Stimulated activated CD8-positive, alpha-beta memory T cell treated with anti-CD3 and anti-CD28 coated beads, Interleukin-7, amount 100 ng/mL, for 1 hour (primary cell): Measurements from ENCODE around the gene ZSCAN10.
A peak's percentile ranks its signal among the peaks of the same experiment; 100 is the strongest.

ENCODE experiments used
- DNase-seq, 2 donors: peaks; one replicate each; pipeline ENCODE4 v3.0.0-alpha.2; 2020; ENCODE audit warnings: low read depth in 2 of 2

Gene ZSCAN10

DNA sequence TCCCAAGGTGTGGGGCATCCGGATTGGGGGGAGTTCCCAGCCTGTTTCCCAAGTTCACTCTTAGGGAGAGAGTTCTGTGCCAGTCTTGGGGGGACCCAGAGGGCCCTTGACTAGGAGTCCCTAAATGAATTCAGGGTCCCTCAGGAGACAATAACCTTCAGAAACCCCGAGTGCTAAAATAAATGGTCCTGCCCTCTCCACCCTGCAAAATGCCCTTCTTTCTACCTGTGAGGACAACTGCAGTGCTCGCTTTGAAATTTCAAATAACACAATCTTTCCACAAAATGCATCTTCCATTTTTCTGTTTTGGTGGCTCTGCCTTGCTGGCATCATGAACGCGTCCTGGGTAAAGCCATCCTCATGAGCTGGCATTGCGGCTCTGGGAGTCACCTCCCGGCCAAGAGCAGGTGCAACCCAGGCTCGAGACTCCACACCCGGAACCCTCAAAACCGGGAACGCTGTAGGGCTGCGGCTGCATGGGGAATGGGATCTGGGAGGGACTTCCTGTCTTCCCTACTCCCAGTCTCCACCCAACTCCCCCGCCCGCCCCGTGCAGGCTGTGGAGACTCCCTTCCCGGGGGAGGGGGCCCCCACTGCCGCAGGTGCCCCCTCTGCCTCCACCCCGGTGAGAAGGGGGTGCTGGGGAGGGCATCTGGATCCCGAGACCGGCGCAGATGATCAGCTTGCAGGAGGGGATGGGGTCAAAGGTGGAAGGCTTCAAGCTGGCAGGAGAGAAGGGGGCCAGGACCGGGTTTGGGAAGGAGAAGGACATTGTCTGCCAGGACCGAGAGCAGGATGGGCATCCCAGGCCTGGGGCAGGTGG lies 13.2 kb upstream of the ZSCAN10 start, which contains the start of gene ZNF205:
TSS of gene ZNF205 (plus strand) at position 529 of the 823 bp plus-strand sequence. CDS start 845 bp downstream, outside the sequence.
- no peak for DNase-seq

DNA sequence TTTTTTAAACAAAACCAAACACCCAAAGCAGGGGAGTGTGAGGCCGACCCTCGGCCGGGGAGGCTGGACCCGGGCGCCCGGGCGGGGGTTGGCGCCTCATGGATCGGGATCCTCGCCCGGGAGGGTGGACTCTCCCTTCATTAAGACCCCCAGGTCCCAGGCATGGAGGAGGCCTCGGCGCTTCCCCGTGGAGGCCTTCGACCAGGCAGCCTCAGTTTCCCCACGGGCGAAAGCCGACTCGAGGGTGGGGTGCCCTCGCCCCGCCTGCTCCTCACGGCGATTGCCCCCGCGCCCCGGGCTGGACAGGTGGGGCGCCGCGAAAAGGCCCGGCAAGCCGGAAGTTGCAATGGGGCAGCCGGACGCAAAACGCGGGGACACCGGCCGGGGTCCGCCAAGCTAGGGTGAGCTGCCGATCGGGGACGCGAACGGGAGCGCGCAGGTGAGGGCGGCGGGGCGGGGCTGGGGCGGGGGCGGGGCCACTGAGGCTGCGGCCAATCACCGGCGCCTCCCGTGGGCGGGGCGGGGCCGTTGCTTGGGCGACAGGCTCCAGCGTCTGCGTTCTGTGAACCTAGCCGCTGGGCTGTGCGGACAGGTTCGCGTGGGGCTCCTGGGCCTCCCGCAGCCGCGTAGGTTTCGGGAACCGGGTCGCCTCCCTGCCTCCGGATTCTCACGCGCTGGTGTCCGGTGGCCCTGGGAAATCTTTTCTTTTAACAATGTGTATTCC lies 7.3 kb upstream of the ZSCAN10 start:
- DNase-seq, result peak; percentile 79 to 80

DNA sequence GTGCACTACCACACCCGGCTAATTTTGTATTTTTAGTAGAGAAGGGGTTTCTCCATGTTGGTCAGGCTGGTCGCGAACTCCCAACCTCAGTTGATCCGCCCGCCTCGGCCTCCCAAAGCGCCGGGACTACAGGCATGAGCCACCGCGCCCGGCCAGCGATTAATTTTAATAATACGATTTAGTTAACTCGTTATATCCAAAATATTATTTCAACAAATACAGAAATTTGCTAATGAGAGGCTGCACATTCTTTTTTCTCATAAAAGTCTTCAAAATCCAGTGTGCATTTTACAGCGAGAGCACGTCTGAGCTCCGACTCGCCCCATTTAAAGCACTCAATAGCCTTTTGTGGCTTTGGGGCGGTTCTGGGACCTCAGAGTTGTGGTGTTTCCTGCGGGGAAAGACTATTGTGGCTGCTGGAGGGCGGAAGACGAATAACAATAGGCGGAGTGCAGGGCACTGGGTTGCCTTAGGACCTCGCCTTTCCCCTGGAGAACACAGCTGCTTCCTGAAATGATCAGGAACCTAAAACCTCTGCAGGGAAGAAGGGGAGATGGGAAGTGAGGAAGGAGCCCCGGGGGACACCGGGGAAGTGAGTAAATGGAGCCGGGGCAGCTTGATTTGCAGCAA lies 2.9 kb upstream of the ZSCAN10 start:
- peak in 1 of 2 donors; percentile 16 for DNase-seq

DNA sequence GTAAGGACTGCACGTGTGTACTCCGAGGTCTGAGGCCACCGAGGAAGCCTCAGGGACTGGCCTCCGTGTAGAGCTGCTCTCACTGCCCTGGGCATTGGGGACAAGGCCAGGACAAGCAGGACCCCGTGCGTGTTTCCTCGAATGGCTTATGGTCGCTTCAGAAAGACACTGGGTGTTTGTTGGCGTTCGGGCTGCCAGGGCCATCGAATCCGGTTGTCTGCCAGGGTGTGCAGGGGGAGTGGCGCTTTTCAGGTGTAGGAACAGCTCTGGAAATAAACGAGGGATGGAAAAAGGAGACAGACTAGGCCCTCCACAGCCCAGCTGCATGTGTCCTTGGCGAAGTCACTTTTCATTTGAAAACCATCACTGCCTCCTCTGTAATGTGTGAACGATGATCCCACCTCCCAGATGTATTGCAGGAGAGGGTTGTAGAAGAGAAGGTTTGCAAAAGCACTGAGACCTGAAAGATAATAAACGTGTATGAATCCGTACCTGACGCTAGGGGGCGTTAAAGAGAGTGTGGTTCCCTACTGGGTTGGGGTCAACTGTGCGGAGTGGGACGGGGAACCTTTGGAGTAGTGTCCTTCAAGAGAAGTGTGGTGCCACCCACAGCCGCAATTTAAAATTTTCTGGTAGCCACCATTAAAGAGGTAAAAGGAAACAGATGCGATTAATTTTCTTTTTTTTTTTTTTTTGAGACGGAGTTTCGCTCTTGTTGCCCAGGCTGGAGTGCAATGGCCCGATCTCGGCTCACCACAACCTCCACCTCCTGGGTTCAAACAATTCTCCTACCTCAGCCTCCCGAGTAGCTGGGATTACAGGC lies 2.1 kb upstream of the ZSCAN10 start:
- DNase-seq, result no peak

DNA sequence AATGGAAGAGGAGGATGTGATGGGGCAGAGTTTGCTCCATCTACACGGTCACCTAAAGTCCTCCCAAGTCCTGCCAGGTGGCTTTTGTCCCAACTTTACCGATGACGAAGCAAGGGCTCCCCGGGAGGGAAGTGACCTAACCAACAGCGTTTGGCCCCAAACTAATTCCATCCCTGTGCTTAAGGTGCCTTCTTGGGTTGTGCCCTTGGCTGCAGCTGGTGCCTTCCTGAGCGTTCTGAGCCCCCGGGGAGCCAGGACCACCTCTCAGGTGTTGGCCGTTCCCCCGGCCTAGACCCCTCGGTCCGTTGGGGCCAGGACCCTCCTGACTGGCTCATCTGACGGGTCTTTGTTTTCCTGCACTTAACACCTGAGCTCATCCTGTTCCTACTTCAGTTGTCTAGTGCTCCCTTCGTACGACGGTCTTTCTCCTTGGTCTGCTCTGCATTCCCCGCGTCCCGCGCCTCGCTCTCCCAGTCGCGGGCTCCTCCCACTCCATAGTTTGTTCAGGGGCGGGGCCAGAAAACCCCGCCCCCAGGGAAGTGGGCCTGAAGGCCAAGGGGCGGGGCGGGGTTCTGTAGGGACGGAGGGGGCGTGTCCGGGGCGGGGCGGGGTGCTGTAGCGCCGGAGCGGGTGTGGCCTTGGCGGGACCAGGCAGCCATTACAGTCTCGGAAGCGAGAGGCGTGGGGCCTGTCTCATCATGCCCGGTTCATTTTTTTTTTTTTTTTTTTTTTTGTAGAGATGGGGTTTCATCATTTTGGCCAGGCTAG lies 822 bp upstream of the ZSCAN10 start:
- DNase-seq, result peak; percentile 72 to 82

DNA sequence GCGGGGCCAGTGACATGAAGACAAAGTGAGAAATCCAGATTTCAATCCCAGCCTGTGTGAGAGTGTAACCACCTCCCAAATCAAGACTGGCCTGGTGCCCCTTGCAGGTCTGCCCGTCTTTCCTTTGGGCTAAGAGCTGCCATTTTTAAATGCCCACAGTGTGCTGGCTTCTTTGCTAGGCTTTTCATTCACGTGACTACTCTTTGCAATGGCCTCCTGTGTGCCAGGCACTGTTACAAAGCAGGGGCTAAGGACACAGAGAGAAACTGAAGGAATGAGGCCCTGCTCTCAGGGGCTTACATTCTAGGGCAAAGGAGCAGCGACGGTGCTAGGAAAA lies 269 bp upstream of the ZSCAN10 start:
- DNase-seq, result no peak

DNA sequence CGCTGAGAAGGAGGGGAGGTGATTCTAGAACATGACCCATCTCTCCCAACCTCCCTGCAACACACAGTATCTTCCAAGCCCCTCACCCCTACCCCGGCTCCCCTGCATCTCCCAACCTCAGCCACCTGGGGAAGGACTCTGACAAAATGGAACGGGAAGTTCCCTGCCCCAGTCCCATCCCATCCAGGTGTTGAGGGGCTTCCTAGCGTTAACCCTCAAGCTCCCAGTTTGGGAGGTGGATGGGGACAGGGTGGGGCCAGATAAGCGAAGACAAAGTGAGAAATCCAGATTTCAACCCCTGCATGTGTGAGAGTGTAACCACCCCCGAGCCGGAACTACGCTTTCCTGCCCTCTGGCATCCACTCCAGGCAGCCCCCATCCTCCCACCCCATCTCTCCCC lies 1.8 kb downstream of the ZSCAN10 start:
- DNase-seq, result no peak

DNA sequence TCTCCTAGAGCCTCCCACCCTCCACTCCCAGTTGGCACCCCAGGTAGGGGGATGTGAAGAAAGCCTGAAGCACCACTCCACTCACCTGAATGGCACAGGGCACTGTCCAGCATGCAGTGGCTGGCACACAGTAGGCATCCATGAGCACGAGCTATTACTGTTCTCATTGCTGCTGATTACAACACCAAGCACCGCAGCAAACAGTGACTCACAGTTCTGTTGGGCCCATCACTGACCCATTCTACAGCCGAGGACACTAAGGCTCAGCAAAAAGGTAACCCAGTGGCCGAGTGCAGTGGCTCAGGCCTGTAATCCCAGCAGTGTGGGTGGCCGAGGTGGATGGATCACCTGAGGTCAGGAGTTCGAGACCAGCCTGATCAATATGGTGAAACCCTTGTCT lies 2.7 kb downstream of the ZSCAN10 start:
- DNase-seq, result no peak

DNA sequence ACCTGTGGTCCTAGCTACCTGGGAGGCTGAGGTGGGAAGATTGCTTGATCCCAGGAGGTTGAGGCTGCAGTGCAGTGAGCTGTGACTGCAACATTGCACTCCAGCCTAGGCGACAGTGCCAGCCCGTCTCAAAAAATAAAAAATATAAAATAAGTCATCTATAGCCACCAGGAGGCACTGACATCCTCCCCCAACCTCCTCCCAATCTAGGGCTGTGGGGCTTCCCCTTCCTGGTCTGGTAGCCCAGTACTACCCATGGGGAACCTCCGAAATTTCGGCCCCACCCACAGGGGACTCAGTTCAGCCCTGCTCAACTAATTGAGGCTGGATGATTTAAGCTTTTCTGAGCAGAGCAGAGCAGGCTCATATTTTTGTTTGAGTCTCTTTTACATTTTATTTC lies 3.2 kb downstream of the ZSCAN10 start:
- no peak for DNase-seq

DNA sequence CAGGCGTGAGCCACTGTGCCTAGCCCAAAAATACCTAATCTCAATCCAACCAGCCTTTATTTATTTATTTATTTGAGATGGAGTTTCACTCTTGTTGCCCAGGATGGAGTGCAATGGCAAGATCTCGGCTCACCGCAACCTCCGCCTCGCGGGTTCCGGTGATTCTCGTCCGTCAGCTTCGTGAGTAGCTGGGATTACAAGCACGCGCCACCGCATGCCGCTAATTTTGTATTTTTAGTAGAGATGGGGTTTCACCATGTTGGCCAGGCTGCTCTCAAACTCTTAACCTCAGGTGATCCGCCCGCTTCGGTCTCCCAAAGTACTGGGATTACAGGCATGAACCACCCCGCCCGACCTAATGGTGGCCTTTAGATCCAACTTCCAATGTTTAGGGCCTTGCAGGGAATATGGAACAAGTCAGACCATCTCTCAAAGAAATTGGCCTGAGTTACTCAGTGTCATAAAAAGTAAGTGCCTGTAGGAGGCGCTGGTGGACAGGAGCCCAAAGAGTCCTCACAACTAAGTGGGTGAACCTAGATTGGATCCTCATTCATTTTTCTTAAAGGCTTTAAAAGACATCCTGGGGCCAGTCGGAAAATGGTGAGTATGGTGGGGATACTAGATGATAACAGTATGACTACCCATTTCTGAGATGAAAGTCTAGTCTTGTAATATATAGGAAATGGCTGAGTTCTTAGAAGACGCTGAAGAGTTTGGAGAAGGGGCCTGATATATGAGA lies 4.6 kb downstream of the ZSCAN10 start:
- no peak for DNase-seq

DNA sequence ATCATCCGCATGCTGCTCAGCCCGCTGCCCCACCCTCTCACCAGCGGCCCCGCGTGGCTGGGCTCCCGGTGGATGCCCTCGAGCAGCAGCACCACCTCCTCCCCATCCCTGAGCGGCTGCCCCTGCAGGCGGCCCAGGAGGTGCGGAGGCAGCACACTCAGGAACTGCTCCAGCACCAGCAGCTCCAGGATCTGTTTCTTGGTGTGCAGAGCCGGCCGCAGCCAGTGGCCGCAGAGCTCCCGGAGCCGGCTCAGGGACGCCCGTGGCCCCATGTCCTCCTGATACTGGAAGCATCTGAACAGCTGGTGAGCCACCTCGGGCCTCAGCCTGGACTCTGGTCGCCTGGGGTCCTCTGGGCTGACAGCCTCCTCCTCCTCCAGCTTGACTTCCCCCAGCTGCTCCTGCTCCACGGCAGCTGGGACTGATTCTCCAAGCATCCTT lies 6.6 kb downstream of the ZSCAN10 start:
- DNase-seq, result no peak

DNA sequence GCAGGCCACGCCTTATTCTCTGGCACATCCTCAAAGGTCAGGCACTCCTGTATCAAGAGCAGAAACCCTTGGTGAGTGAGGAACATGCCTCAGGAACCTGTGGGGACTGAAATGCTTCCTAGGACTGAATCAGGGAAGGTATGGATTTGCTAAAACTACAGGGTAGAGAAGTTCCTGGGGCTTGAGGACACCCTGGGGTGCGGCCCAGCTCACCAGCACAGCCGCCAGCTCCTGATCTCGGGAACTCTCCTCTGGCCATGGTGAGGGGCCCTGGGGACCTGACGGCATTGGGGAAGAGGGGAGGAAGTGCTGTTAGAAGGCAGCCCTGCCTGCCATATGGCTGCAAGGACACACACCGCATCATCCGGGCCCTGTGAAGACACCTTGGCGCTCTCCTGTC lies 7.5 kb downstream of the ZSCAN10 start:
- no peak for DNase-seq

DNA sequence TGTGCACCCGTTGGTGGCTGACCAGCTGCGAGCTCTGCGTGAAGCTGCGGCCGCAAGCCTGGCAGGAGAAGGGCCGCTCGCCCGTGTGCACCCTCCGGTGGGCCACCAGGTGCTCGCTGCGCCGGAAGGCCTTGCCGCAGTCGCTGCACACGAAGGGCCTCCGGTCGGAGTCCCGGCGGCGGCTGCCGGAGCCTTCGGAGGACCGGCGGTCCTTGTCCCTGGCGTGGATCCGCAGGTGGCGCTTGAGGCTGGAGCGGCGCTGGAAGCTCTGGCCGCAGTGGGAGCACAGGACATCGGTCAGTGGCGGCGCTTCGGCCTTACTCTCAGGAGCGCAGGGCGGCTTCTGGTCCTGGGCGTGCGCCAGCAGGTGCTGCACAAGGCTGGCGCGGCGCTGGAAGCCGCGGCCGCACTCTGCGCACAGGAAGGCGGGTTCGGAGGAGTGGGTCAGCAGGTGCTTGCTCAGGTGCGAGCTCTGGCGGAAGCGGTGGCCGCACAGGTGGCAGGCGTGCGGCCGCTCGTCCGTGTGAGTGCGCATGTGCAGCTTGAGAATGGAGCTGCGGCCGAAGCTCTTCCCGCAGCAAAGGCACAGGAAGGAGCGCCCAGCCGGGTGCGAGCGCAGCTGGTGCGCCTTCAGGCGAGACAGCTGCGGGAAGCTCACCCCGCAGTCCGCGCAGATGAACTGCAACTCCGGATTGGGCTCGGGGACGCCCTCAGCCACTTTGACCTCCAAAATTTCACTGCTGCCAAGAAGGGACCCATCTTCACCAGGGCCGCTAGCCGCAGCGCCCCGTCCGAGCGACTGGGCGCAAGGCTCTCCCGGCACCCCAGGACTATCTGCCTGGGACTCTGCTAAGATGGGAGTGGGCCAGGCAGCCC lies 9.1 kb downstream of the ZSCAN10 start:
- DNase-seq, result no peak

DNA sequence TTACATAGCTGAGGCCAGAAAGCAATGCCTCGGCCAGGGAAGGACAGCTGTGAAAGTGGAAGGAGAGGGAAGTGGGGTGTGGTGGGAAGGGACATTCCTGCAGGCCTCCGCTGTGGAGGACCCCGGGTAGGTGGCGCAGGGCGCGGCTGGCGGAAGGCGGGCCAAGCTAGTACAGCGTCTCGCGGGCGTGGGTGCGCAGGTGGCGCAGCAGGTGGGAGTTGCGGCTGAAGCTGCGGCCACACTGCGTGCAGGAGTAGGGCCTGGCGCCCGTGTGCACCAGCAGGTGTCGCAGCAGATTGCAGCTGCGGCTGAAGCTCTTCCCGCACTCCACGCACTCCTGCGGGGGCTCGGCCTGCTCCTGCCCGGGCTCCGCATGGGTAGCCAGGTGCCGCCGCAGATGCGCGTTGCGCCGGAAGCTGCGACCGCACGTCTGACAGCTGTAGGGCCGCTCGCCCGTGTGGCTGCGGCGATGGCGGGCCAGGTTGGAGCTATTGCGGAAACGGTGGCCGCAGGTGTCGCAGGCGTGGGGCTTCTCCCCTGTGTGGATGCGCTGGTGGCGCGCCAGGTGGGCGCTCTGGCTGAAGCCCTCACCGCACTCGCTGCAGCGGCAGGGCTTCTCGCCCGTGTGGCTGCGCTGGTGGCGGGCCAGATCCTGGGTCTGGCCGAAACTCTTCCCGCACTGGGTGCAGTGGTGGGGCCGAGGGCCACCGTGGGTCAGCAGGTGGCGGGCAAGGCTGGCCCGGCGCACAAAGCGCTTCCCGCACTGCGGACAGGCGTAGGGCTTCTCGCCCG lies 10.0 kb downstream of the ZSCAN10 start:
- DNase-seq, result no peak

DNA sequence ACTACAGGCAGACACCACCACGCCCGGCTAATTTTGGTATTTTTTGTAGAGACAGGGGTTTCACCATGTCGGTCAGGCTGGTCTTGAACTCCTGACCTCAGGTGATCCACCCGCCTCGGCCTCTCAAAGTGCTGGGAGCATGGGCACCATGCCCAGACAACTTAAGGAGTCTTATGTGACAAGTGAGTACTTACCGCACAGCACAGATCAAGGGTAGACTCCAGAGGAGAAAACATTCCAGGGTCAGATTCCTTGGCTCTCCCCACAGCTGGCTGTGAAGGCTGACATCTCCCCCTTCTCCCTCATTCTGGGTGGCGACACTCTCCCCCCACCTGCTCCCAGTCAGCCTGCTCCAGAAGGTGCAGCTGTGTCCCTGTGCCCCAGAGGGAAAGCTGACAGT lies 10.6 kb downstream of the ZSCAN10 start:
- DNase-seq, result no peak

DNA sequence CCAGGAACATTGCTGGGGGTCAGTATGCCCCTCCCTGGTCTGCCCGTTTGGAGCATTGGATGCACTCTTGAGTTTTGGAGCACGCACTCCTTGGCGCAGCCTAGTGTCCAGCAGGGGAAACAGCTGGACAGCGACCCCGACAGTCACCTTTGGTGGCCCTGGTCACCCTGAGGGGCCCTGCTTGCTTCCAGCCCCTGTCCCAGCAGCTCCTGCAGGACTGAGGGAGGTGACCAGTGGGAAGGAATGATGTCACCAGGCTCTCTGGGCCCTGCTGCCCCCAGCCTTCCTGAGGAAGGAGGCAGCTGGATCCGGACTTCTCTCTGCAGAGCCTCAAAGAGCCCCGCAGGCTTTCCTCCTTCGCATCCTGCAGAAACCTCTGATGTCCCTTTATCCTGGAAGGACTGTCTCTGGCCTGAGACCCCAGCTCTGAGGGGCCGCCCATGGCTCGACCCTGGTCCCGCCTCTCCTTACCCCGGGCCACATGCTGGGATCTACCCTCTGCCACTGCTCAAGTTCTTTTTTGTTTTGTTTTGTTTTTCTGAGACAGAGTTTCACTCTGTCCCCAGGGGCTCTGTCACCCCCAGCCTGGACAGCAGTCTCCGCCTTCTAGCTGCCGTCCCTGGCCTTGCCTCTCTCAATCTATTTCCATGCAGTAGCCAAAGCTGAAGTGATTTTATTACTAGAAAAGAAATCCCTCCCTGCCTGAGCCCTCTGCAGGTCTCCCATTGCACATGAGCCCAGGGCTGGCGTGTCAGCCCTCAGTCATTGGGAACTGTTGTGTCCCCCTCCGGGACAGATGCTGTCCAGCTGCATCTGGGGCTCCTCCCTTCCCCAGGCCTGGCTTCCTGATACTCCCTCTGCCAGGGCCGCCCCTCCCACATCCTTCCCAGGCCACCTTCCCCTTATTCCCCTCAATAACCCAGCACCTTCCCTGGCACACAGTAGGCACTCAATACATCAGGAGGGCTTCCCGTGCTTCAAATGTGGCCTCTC lies 11.6 kb downstream of the ZSCAN10 start:
- DNase-seq, result no peak

DNA sequence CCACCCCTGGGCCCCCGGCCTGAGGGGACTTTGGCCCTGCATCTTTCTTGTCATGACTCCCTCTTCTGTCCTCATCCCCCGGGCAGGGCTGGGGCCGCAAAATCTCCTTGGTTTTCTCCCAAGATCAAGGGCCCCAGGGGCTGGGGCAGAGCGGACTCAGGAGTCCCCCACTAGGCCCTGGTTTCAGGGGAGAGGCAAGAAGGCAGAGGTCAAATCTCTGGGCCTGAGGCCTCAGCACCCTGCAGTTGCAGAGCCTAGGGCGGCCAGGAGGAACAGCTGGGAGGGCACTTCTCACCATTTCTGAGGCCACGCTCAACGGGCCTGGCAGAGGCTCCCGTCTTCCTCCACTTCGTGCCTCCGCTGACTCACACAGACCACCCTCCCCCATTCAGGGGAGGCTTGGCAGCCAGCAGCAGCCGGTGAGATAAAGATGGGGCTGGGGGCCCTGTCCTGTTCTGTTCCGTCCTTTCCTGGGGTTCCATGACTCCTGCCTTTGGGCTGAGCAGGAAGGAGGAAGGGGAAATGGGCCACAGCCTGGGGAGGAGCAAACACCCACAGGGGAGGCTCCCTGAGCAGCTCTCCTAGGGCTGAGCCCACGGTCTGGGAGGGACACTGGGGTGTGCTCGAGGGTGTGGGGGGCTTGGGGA lies 12.4 kb downstream of the ZSCAN10 start:
- no peak for DNase-seq
